ENCODE measurements around the gene RUVBL2.

GRCh38 chr19:48946463-48947257, 47.0 kb upstream of the RUVBL2 start:
- TF ChIP-seq, protein P1, sequence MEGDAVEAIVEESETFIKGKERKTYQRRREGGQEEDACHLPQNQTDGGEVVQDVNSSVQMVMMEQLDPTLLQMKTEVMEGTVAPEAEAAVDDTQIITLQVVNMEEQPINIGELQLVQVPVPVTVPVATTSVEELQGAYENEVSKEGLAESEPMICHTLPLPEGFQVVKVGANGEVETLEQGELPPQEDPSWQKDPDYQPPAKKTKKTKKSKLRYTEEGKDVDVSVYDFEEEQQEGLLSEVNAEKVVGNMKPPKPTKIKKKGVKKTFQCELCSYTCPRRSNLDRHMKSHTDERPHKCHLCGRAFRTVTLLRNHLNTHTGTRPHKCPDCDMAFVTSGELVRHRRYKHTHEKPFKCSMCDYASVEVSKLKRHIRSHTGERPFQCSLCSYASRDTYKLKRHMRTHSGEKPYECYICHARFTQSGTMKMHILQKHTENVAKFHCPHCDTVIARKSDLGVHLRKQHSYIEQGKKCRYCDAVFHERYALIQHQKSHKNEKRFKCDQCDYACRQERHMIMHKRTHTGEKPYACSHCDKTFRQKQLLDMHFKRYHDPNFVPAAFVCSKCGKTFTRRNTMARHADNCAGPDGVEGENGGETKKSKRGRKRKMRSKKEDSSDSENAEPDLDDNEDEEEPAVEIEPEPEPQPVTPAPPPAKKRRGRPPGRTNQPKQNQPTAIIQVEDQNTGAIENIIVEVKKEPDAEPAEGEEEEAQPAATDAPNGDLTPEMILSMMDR (IDR thresholded peaks at IDR 0.05): no peak
- TF ChIP-seq POLR2A (IDR thresholded peaks at IDR 0.05) (no peak), POLR2AphosphoS5 (IDR thresholded peaks at IDR 0.05) (no peak)

Measured in prostate gland (tissue), 2 donors.